Stimulated activated CD4-positive, alpha-beta T cell treated with anti-CD3 and anti-CD28 coated beads, TNF-alpha, amount 100 ng/mL, for 4 hours (primary cell): ENCODE results near the gene GPR18.

Source experiments
- DNase-seq, 3 experiments: peaks; one replicate each; pipeline ENCODE4 v3.0.0-alpha.2; 2020; ENCODE audit warnings: low read depth in 3 of 3

GPR18 gene

GRCh38 chr13:99293178-99293577 is 35.0 kb upstream of the GPR18 start:
- DNase-seq = no peak

DNA sequence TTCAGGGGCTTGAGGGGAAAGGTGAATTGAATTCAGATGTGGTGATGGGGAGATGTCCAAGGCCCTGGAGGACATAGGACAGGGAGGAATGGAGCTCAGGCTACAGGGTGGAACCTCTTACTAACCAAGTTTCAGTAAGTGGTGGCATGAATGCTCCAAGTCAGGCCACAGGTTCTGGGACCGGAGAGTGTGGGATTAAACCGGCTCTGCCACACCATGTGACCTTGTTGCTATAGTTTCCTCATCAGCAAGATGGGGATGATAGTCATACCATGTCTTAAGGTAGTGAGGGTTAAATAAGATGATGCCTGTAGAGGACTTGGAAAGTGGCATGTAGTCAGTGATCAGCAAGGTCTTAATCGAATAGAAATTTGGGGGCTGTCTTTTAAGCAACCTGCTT is 32.7 kb upstream of the GPR18 start:
- no peak for DNase-seq

GRCh38 chr13:99289674-99290337 is 31.6 kb upstream of the GPR18 start:
- no peak for DNase-seq

GRCh38 chr13:99289271-99289670 is 31.1 kb upstream of the GPR18 start:
- no peak for DNase-seq

DNA sequence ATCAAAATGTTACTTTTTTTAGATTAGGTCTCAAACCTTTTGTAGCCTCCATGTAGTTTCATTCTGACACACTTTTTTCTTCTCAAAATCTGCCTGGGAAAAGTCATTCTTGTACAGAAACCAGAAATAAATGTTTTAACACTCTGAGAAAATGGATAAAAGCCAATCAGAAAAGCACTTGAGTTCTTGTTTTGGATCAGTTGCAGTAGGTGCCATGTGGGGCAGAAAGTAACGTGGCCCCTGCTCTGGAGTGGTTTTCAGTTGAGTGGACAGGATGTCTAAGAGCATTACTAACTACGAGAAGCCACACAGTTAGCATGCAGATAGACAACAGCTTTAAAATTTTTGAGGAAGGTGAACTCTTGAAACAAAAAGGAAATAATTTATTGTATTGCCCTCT is 29.9 kb upstream of the GPR18 start:
- DNase-seq = no peak

DNA sequence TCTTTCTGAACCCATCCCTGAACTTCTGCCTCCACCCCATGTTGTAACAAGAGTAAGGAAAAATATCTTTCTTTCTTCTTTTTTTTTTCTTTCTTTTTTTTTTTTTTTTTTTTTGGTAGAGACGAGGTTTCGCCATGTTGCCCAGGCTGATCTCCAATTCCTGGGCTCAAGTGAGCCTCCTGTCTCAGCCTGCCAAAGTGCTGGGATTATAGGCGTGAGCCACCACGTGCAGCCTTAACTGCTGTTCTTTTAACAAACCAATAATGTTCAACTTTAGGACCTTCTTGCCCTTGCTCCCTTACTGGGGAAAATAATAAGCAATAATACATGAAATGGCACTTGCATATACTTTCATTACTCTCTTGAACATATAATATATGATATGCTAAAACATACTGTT is 29.4 kb upstream of the GPR18 start:
- DNase-seq = no peak

- DNase-seq = no peak
These were observed 27.4 kb upstream of the GPR18 start for GRCh38 chr13:99285432-99286182.

GRCh38 chr13:99282264-99283231 is 24.4 kb upstream of the GPR18 start:
- no peak for DNase-seq

GRCh38 chr13:99281811-99282263 is 23.7 kb upstream of the GPR18 start:
- DNase-seq = no peak

- DNase-seq = no peak
These were observed 22.0 kb upstream of the GPR18 start for GRCh38 chr13:99280166-99280565.

DNA sequence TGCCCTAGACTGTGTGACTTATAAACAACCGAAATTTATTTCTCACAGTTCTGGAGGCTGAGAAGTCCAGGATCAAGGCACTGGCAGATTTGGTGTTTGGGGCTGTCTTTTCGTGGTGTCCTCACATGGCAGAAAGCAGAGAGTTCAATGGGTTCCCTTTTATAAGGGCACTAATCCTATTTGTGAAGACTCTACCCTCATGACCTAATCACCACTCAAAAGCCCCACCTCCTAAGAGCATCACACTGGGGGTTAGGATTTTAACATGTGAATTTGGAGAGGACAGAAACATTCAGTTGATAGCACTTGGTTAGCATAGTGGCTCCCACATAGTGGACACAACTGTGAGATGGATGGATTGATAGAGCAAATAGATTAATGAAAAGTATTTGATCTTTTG is 21.5 kb upstream of the GPR18 start:
- no peak for DNase-seq

GRCh38 chr13:99278843-99279242 is 20.7 kb upstream of the GPR18 start:
- DNase-seq = no peak

DNA sequence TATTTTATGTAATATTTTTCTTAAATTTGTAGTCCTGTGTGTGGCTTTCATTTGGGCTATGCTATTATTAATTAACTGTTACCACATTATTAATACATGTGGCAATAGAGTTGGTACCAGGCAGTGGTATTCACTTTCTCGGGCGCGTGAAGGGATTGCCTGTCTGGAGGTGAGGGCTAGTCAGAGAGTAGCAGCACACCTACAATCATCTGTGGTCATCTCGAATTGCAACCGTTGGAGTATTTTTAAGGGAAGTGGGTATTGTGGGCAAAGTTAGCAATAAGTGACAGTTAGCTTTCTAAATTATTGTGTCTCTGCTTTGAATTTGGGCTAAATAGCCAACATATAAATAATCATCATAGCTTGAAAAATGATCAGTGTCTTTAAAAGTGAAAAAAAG is 20.0 kb upstream of the GPR18 start:
- DNase-seq = no peak

DNA sequence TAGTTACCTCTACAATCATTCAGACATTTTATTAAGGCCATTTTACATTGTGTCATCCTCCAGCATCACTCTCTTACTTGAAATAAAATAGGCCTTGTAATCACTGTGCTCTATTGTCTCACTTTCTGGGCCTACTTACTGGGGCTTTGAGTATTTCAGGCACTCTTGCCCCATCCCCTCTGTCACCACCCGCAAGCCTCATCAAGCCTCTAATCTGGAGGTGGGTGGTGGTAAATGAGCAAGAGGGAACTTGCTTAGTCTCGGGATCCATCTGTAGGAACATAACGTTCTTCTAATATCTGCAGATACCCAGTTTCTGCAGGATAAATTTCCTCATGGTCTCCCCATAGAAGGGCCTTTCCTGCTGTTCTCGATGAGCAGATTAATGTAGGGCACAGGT is 19.4 kb upstream of the GPR18 start:
- no peak for DNase-seq

DNA sequence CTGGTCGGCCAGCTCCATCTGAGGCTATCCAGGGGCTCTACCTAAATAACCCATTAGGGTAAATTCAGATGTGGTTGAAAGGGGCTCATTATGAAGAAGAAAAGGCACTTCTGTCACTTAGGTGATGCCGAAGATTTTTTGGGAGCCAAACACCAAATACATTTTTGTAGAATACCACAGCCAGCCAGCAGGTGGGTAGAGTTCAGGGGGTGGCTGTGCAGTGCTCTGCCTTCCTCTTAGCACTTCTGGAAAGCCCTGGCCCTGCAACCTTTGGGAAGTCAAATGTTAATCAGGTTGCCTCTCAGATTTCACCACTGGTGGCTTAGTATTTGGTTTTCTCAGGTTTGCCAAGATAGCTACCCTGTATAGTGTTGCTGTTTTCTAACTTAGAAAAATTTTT is 18.5 kb upstream of the GPR18 start:
- no peak for DNase-seq

GRCh38 chr13:99275093-99275469 is 16.9 kb upstream of the GPR18 start:
- DNase-seq = no peak

- DNase-seq = no peak
These were observed 14.9 kb upstream of the GPR18 start for GRCh38 chr13:99273128-99273527.

DNA sequence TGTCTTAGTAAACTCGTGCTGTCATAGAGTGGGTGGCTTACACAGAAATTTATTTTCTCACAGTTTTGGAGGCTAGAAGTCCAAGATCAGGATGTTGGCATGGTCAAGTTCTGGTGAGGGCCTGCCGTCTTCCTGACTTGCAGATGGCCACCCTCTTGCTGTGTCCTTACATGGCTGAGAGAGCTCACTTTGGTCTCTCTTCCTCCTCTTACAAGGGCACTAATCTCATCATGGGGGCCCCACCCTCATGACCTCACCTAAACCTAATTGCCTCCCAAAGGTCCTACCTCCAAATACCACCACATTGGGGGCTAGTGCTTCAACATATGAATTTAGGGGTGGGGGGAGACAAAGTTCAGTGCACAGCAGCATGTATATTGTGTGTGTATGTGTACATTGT is 14.3 kb upstream of the GPR18 start:
- no peak for DNase-seq

- DNase-seq = no peak
These were observed 13.1 kb upstream of the GPR18 start for GRCh38 chr13:99271249-99271648.

DNA sequence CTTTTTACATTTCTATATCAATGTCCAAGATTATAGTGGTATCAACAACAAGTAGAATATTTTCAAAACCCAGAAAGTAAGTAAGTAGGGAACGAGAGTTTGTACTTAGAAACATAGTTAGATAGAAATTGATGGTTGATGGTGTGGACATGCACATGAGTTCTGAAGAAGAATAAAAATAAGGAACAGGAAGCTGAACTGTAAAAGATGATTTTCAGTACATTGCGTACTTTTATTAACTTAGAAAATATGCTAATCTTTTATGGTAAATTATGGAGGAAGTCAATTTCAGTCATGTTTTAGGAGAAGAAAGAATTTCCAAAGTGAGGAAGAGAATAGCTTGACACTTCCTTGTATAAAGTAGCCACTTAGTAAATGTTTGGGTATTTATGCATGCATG is 12.3 kb upstream of the GPR18 start:
- no peak for DNase-seq

- no peak for DNase-seq
These were observed 11.6 kb upstream of the GPR18 start for GRCh38 chr13:99269627-99270241.

- no peak for DNase-seq
These were observed 10.6 kb upstream of the GPR18 start for GRCh38 chr13:99268822-99269221.
